Activated naive CD4-positive, alpha-beta T cell treated with anti-CD3 and anti-CD28 coated beads, Interleukin-2, amount 50 U/mL, for 24 hours (primary cell): ENCODE results near the gene VILL.
A peak's percentile ranks its signal among the peaks of the same experiment; 100 is the strongest.

ENCODE experiments used
- H3K27ac Mint-ChIP-seq: one replicate; pipeline ENCODE4 v1.8.0; 2021; ENCODE audit warnings: mild to moderate bottlenecking, mixed read lengths
- H3K27me3 Mint-ChIP-seq: one replicate; pipeline ENCODE4 v1.8.0; 2021; ENCODE audit warnings: mixed read lengths
- H3K36me3 Mint-ChIP-seq: one replicate; pipeline ENCODE4 v1.8.0; 2021; ENCODE audit warnings: mixed read lengths
- H3K4me1 Mint-ChIP-seq: one replicate; pipeline ENCODE4 v1.8.0; 2021; ENCODE audit warnings: mixed read lengths
- H3K4me3 Mint-ChIP-seq: one replicate; pipeline ENCODE4 v1.8.0; 2021; ENCODE audit warnings: mild to moderate bottlenecking, mixed read lengths
- H3K9me3 Mint-ChIP-seq: one replicate; pipeline ENCODE4 v1.8.0; 2021; ENCODE audit warnings: mixed read lengths

Gene VILL

GRCh38 chr3:38009807-38010591, 19.4 kb downstream of the VILL start:
- H3K4me3 Mint-ChIP-seq, result no peak overlapping the region
- H3K36me3 Mint-ChIP-seq, result no peaks in the 10 kb centered on the region
- H3K9me3 Mint-ChIP-seq, result no peaks in the 10 kb centered on the region
- H3K4me1 Mint-ChIP-seq, result no peaks in the 10 kb centered on the region
- no peaks in the 10 kb centered on the region for H3K27me3 Mint-ChIP-seq
- H3K27ac Mint-ChIP-seq, result no peak overlapping the region

GRCh38 chr3:38011111-38011510, 20.5 kb downstream of the VILL start:
- H3K4me1 Mint-ChIP-seq, result no peaks in the 10 kb centered on the region
- H3K27ac Mint-ChIP-seq, result no peak overlapping the region
- peaks cover 3% of the 10 kb centered on the region for H3K36me3 Mint-ChIP-seq
- no peak overlapping the region for H3K4me3 Mint-ChIP-seq
- no peaks in the 10 kb centered on the region for H3K9me3 Mint-ChIP-seq
- no peaks in the 10 kb centered on the region for H3K27me3 Mint-ChIP-seq

GRCh38 chr3:38015485-38015884, 24.9 kb downstream of the VILL start:
- Mint-ChIP-seq H3K9me3 (no peaks in the 10 kb centered on the region), H3K4me1 (no peaks in the 10 kb centered on the region), H3K4me3 (no peak overlapping the region), H3K27ac (no peak overlapping the region), H3K36me3 (peaks cover 15% of the 10 kb centered on the region), H3K27me3 (no peaks in the 10 kb centered on the region)

- H3K36me3 Mint-ChIP-seq, result peaks cover 15% of the 10 kb centered on the region
- H3K4me1 Mint-ChIP-seq, result no peaks in the 10 kb centered on the region
- H3K9me3 Mint-ChIP-seq, result no peaks in the 10 kb centered on the region
- H3K27me3 Mint-ChIP-seq, result no peaks in the 10 kb centered on the region
- no peak overlapping the region for H3K4me3 Mint-ChIP-seq
- H3K27ac Mint-ChIP-seq, result no peak overlapping the region
Measured at GRCh38 chr3:38015984-38016383, 25.4 kb downstream of the VILL start.

GRCh38 chr3:38016410-38016809, 25.8 kb downstream of the VILL start:
- H3K27ac Mint-ChIP-seq, result peak overlapping the region; percentile 43
- H3K36me3 Mint-ChIP-seq, result peaks cover 15% of the 10 kb centered on the region
- no peaks in the 10 kb centered on the region for H3K9me3 Mint-ChIP-seq
- no peaks in the 10 kb centered on the region for H3K4me1 Mint-ChIP-seq
- H3K27me3 Mint-ChIP-seq, result no peaks in the 10 kb centered on the region
- no peak overlapping the region for H3K4me3 Mint-ChIP-seq

GRCh38 chr3:38016847-38017444, 26.4 kb downstream of the VILL start:
- H3K27ac Mint-ChIP-seq, result no peak overlapping the region
- peaks cover 15% of the 10 kb centered on the region for H3K36me3 Mint-ChIP-seq
- no peak overlapping the region for H3K4me3 Mint-ChIP-seq
- H3K4me1 Mint-ChIP-seq, result no peaks in the 10 kb centered on the region
- no peaks in the 10 kb centered on the region for H3K27me3 Mint-ChIP-seq
- no peaks in the 10 kb centered on the region for H3K9me3 Mint-ChIP-seq

- Mint-ChIP-seq H3K36me3 (peaks cover 15% of the 10 kb centered on the region), H3K27me3 (no peaks in the 10 kb centered on the region), H3K4me3 (no peak overlapping the region), H3K27ac (no peak overlapping the region), H3K9me3 (no peaks in the 10 kb centered on the region), H3K4me1 (no peaks in the 10 kb centered on the region)
Measured at GRCh38 chr3:38017445-38018295, 27.1 kb downstream of the VILL start.

GRCh38 chr3:38018296-38019266, 28.0 kb downstream of the VILL start:
- Mint-ChIP-seq H3K9me3 (no peaks in the 10 kb centered on the region), H3K27ac (no peak overlapping the region), H3K36me3 (peaks cover 15% of the 10 kb centered on the region), H3K4me1 (peaks cover 8% of the 10 kb centered on the region), H3K4me3 (no peak overlapping the region), H3K27me3 (no peaks in the 10 kb centered on the region)

- Mint-ChIP-seq H3K27ac (no peak overlapping the region), H3K27me3 (no peaks in the 10 kb centered on the region), H3K4me1 (peaks cover 17% of the 10 kb centered on the region), H3K9me3 (no peaks in the 10 kb centered on the region), H3K36me3 (peaks cover 15% of the 10 kb centered on the region), H3K4me3 (no peak overlapping the region)
Measured at GRCh38 chr3:38019658-38020341, 29.2 kb downstream of the VILL start.

- Mint-ChIP-seq H3K27me3 (no peaks in the 10 kb centered on the region), H3K4me3 (no peak overlapping the region), H3K27ac (no peak overlapping the region)
Measured at GRCh38 chr3:38020342-38020726, 29.7 kb downstream of the VILL start.

GRCh38 chr3:38021196-38021595, 30.6 kb downstream of the VILL start:
- Mint-ChIP-seq H3K36me3 (peaks cover 12% of the 10 kb centered on the region), H3K4me3 (no peak overlapping the region), H3K27me3 (no peaks in the 10 kb centered on the region), H3K4me1 (peaks cover 28% of the 10 kb centered on the region), H3K9me3 (no peaks in the 10 kb centered on the region), H3K27ac (no peak overlapping the region)

More at GRCh38 chr3:38020342-38020726, 29.7 kb downstream of the VILL start:
- Mint-ChIP-seq H3K36me3 (peaks cover 15% of the 10 kb centered on the region), H3K4me1 (peaks cover 21% of the 10 kb centered on the region), H3K9me3 (no peaks in the 10 kb centered on the region)

- Mint-ChIP-seq H3K4me3 (no peak overlapping the region), H3K27ac (no peak overlapping the region), H3K27me3 (no peaks in the 10 kb centered on the region), H3K9me3 (no peaks in the 10 kb centered on the region), H3K36me3 (peaks cover 3% of the 10 kb centered on the region), H3K4me1 (peaks cover 28% of the 10 kb centered on the region)
Measured at GRCh38 chr3:38022301-38022700, 31.7 kb downstream of the VILL start.

GRCh38 chr3:38022896-38023709, 32.5 kb downstream of the VILL start:
- Mint-ChIP-seq H3K4me1 (peaks cover 28% of the 10 kb centered on the region), H3K9me3 (no peaks in the 10 kb centered on the region), H3K4me3 (peak overlapping the region; percentile 83), H3K36me3 (peaks cover 3% of the 10 kb centered on the region), H3K27me3 (no peaks in the 10 kb centered on the region), H3K27ac (peak overlapping the region; percentile 26)

- no peak overlapping the region for H3K27ac Mint-ChIP-seq
- H3K36me3 Mint-ChIP-seq, result no peaks in the 10 kb centered on the region
- H3K27me3 Mint-ChIP-seq, result peaks cover 7% of the 10 kb centered on the region
- H3K4me1 Mint-ChIP-seq, result peaks cover 45% of the 10 kb centered on the region
- H3K4me3 Mint-ChIP-seq, result no peak overlapping the region
- H3K9me3 Mint-ChIP-seq, result no peaks in the 10 kb centered on the region
Measured at GRCh38 chr3:38026856-38027255, 36.3 kb downstream of the VILL start.
